HG03575 (cell line): ENCODE results near the gene NDUFB10.

Experiments
- ATAC-seq: cut with Tn5 transposase; IDR thresholded peaks from one replicate; pipeline ENCODE4 v1.9.1; 2021; ENCODE audit not compliant: unreplicated experiment, insufficient number of reproducible peaks, low FRiP score; ENCODE audit errors: extremely low read depth

The NDUFB10 gene

DNA sequence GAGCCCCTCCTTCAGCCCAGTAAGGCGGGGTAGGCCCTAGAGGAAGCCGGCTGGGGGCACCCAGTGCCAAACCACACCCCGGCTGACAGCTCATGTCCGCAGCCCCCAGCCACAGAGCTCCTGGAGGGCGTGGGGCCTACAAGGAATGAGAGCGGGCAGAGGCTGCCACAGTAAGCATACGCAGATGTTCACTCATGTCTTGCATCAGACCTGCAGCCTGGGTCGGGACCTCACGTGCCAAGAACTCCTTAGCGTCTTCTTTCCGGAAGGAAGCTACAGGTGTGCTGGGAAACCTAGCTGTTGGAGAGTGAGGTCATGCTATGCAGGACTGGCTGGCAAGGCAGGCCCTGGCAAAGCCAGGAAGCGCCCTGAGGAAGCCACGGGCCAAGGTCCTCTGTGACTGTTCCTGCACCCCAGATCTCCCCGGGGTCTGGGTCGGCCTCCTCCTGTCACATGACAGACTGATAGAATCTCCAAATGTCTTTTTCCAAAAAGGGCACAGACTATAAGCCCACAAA, 48.7 kb downstream of the NDUFB10 start:
- no peak for ATAC-seq

DNA sequence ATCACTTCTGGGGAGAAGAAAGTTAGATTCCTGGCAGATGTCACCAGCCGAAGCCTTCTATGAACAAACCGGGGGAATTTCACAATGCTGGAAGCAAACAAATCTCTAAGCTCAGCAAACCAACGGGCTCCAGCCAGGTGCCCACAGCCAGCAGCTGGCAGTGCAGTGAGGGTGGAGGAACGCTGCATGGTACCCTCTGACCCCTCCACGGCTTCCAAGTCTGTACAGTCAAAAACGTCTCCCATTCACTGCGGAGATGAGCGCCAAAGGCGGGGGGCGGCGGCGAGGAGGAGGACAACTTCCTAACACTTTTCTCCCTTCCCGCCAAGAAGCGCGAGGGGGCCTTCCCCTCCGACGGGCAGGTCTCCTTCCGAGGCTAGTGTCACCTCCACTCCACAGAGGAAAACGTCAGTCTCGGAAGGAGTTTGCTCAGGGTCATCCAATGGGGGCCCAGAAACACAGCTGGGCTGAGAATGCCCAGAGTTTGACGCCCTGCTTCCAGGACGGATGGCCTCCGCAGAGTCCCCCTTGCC, 49.4 kb downstream of the NDUFB10 start:
- no peak for ATAC-seq

DNA sequence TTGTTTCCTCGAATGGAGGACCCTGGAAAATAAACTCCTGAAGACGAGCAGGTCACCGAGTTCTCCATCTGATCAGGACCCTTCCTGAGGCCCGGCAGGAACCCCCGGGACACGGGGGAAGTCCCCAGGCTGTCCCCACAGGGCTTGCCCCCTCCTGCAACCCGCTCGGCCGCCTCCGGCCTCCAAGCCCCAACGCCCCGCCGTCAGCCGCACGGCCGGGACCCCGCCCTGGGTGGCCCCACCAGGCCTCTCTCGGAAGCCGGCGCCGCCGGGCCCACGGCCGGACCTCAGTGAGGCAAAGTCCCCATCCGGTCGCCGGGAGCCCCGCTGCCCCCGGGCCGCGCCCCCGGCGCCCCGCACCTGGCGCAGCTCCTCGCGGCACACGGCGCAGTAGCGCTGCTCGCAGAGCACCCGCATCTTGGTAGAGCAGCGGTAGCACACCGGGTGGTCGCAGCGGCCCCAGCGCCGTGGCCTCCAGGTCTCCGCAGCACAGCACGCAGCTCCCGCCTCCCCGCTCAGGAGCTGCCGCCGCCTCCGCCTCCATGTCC, 49.9 kb downstream of the NDUFB10 start:
- no peak for ATAC-seq

DNA sequence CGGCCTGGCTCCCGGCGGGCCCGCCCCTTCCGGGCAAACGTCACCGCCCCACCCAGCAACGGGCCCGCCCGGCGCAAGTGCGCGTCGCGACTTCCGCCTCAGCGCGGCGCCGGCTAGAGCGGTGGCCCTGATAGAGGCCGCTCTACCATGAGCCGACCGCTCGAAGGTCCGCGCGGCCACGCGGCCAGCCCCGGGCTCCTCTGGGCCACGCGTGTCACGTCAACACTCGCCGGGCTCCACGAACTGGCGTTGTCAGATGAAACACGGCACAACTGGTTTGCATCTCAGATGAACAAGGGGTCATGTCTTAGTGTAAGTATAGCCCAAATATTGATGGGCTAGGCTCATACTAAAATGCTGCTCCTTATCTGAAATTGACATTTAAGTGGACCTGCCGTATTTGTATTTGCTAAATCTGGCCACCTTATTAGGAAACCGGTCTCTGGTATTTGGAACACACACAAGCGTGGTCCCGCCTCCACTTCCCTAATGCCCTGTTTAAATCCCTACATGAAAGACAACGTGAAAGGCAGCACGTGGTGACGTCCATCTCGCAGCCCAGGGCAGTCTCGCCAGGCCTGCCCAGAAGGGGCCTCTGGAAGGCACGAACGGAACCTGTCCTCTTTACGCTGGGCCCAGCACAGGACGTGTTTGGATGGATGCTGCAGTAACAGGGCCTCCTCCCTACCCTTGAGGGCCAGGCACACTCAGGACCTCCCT, 50.6 kb downstream of the NDUFB10 start, which contains the start of gene ZNF598:
Gene ZNF598, minus strand, starts transcription at position 31 of the 720 bp plus-strand sequence.
- ATAC-seq: no peak
